Muscle of leg (tissue), 11 donors: ENCODE results near the gene EEF1A1. TPM values are rescaled to one million over a fixed set of nuclear protein-coding genes. Genes with fewer than 3 reads are reported as not detected.
"Not testable (repeated sequence)": the region's sequence is repeated elsewhere in the genome, so short reads cannot be mapped to it uniquely, and the experiment has no call there.

Experiments
- DNase-seq: peaks from one replicate; pipeline ENCODE4 v3.0.0; 2013
- H3K27ac ChIP-seq: one replicate; pipeline ENCODE4 v1.5.1; 2013; ENCODE audit warnings: mild to moderate bottlenecking, low read length, control low read depth
- H3K27me3 ChIP-seq: one replicate; pipeline ENCODE4 v1.6.1; 2013; ENCODE audit warnings: low read length; ENCODE audit not compliant: control insufficient read depth, insufficient read depth
- H3K36me3 ChIP-seq: one replicate; pipeline ENCODE4 v1.6.1; 2013; ENCODE audit warnings: low read length; ENCODE audit not compliant: control insufficient read depth, insufficient read depth
- H3K4me1 ChIP-seq: one replicate; pipeline ENCODE4 v1.6.1; 2013; ENCODE audit warnings: low read length; ENCODE audit not compliant: control insufficient read depth, insufficient read depth
- H3K4me3 ChIP-seq: one replicate; pipeline ENCODE4 v1.5.1; 2013; ENCODE audit warnings: low read length, control low read depth
- H3K9me3 ChIP-seq: replicated peaks from 2 replicates; pipeline ENCODE4 v1.6.1; 2013; ENCODE audit warnings: low read depth, low read length; ENCODE audit not compliant: control insufficient read depth
- WGBS: methylation state at CpG from one replicate; pipeline ENCODE4 v1.1.5; 2013; ENCODE audit warnings: missing lambda C conversion rate; ENCODE audit not compliant: insufficient coverage; 5-methylcytosine and 5-hydroxymethylcytosine counted together
- polyA plus RNA-seq, 8 donors: library from polyadenylated mRNA; unstranded; fragments of 120-200 nt; gene quantifications; one replicate each; pipeline versions ENCODE4 v1.2.1 to v1.2.3, GENCODE V29; 2013; ENCODE audit warnings: inconsistent platforms in 1 of 8, low replicate concordance in 1 of 8; ENCODE audit not compliant: insufficient read length in 8 of 8, insufficient read depth in 1 of 8
- total RNA-seq: library from RNA; stranded (reverse); fragments of 120-200 nt; gene quantifications from one replicate; pipeline ENCODE4 v1.2.4, GENCODE V29; 2013

The EEF1A1 gene
- total and polyA plus RNA-seq, 9 donors, result 20,564 to 27,283 (median 22,893) TPM

- no peak overlapping the region for H3K4me3 ChIP-seq
- peaks cover 2% of the 10 kb centered on the region for H3K4me1 ChIP-seq
- no peaks in the 10 kb centered on the region for H3K9me3 ChIP-seq
- no peaks in the 10 kb centered on the region for H3K27me3 ChIP-seq
- no peaks in the 10 kb centered on the region for H3K36me3 ChIP-seq
- 44% methylated on average over 4 of the region's 8 CpGs for WGBS
- no peak overlapping the region for H3K27ac ChIP-seq
- DNase-seq, result no peak
These were observed 39.4 kb upstream of the EEF1A1 start for GRCh38 chr6:73560182-73560732.

- WGBS, result 96% methylated on average over 8 of the region's 12 CpGs
- H3K27ac ChIP-seq, H3K4me3 ChIP-seq, H3K36me3 ChIP-seq, H3K4me1 ChIP-seq, DNase-seq, H3K27me3 ChIP-seq, H3K9me3 ChIP-seq: not testable (repeated sequence)
These were observed 38.6 kb upstream of the EEF1A1 start for GRCh38 chr6:73559399-73559794.

GRCh38 chr6:73558624-73559398 lies 38.0 kb upstream of the EEF1A1 start:
- WGBS, result 47% methylated on average over 3 of the region's 4 CpGs

GRCh38 chr6:73556836-73557235 lies 36.0 kb upstream of the EEF1A1 start:
- no peaks in the 10 kb centered on the region for H3K9me3 ChIP-seq
- no peaks in the 10 kb centered on the region for H3K27me3 ChIP-seq
- peak overlapping the region; percentile 20 for H3K27ac ChIP-seq
- no CpG with 5 or more reads among the region's 1 CpG for WGBS
- no peaks in the 10 kb centered on the region for H3K36me3 ChIP-seq
- peaks cover 2% of the 10 kb centered on the region for H3K4me1 ChIP-seq
- H3K4me3 ChIP-seq, result no peak overlapping the region
- peak; percentile 28 for DNase-seq

More at GRCh38 chr6:73558624-73559398, 38.0 kb upstream of the EEF1A1 start:
- Histone ChIP-seq H3K36me3 (no peaks in the 10 kb centered on the region), H3K27me3 (no peaks in the 10 kb centered on the region), H3K27ac (no peak overlapping the region), H3K4me3 (no peak overlapping the region), H3K4me1 (peaks cover 2% of the 10 kb centered on the region), H3K9me3 (no peaks in the 10 kb centered on the region)
- no peak for DNase-seq

GRCh38 chr6:73555380-73555949 lies 34.6 kb upstream of the EEF1A1 start:
- H3K9me3 ChIP-seq, H3K27ac ChIP-seq, H3K4me1 ChIP-seq, H3K4me3 ChIP-seq, H3K27me3 ChIP-seq, DNase-seq, H3K36me3 ChIP-seq: not testable (repeated sequence)
- WGBS, result 80% methylated on average over 2 of the region's 11 CpGs

- not testable (repeated sequence) for H3K27me3 ChIP-seq, H3K4me1 ChIP-seq, H3K27ac ChIP-seq, H3K9me3 ChIP-seq, H3K36me3 ChIP-seq, DNase-seq, H3K4me3 ChIP-seq
- WGBS, result no CpG with 5 or more reads among the region's 4 CpGs
These were observed 30.3 kb upstream of the EEF1A1 start for GRCh38 chr6:73551115-73551514.

- H3K4me3 ChIP-seq, result no peak overlapping the region
- no peak for DNase-seq
- no peak overlapping the region for H3K27ac ChIP-seq
- 58% methylated on average over 2 of the region's 12 CpGs for WGBS
- no peaks in the 10 kb centered on the region for H3K9me3 ChIP-seq
- no peaks in the 10 kb centered on the region for H3K4me1 ChIP-seq
- H3K36me3 ChIP-seq, result no peaks in the 10 kb centered on the region
- no peaks in the 10 kb centered on the region for H3K27me3 ChIP-seq
These were observed 27.9 kb upstream of the EEF1A1 start for GRCh38 chr6:73548458-73549446.

GRCh38 chr6:73547036-73547435 lies 26.2 kb upstream of the EEF1A1 start:
- Histone ChIP-seq H3K4me3 (no peak overlapping the region), H3K27ac (no peak overlapping the region), H3K27me3 (no peaks in the 10 kb centered on the region), H3K4me1 (no peaks in the 10 kb centered on the region), H3K36me3 (no peaks in the 10 kb centered on the region), H3K9me3 (no peaks in the 10 kb centered on the region)
- DNase-seq, result no peak
- WGBS, result no CpG with 5 or more reads among the region's 1 CpG

- whole genome bisulfite sequencing, result 60% methylated on average over 1 of the region's 5 CpGs
- DNase-seq, result no peak
- no peak overlapping the region for H3K27ac ChIP-seq
These were observed 22.1 kb upstream of the EEF1A1 start for GRCh38 chr6:73542891-73543290.

GRCh38 chr6:73542481-73542880 lies 21.6 kb upstream of the EEF1A1 start:
- not testable (repeated sequence) for H3K27me3 ChIP-seq, H3K27ac ChIP-seq, H3K36me3 ChIP-seq, H3K9me3 ChIP-seq, H3K4me1 ChIP-seq, DNase-seq, H3K4me3 ChIP-seq
- 89% methylated on average over 3 of the region's 3 CpGs for WGBS

More at GRCh38 chr6:73542891-73543290, 22.1 kb upstream of the EEF1A1 start:
- H3K27me3 ChIP-seq, result no peaks in the 10 kb centered on the region
- no peaks in the 10 kb centered on the region for H3K4me1 ChIP-seq
- no peak overlapping the region for H3K4me3 ChIP-seq
- no peaks in the 10 kb centered on the region for H3K36me3 ChIP-seq
- no peaks in the 10 kb centered on the region for H3K9me3 ChIP-seq
